SK-N-SH (cell line): Measurements from ENCODE around the gene CACNG4.

Source experiments
- CTCF ChIP-seq: fragments of 200-600 bp; sonication (generic); IDR thresholded peaks from 2 replicates; pipeline ENCODE4 v1.6.1; 2017; ENCODE audit warnings: antibody characterized with exemption, mild to moderate bottlenecking, moderate library complexity
- FOSL2 ChIP-seq: IDR thresholded peaks from 2 replicates; pipeline ENCODE4 v1.4.0; 2012; ENCODE audit warnings: low read depth, mild to moderate bottlenecking, moderate library complexity, borderline replicate concordance
- PBX3 ChIP-seq: IDR thresholded peaks from 2 replicates; pipeline ENCODE4; 2012
- TAF1 ChIP-seq: IDR thresholded peaks from 2 replicates; pipeline ENCODE4 v1.6.1; 2012; ENCODE audit warnings: low read depth, mild to moderate bottlenecking, low read length, moderate library complexity, borderline replicate concordance
- USF2 ChIP-seq: fragments of 150-350 bp; IDR thresholded peaks from 2 replicates; pipeline ENCODE4 v1.6.1; 2017; ENCODE audit warnings: antibody characterized with exemption, low read length, low read depth, borderline replicate concordance

- no peak for TF ChIP-seq CTCF
- no peak for TF ChIP-seq TAF1
- TF ChIP-seq USF2: no peak
- no peak for TF ChIP-seq FOSL2
- no peak for TF ChIP-seq PBX3
These were observed 84.7 kb downstream of the CACNG4 start for GRCh38 chr17:67049025-67049739.
